Left forelimb (tissue), 1 donor: ENCODE measurements around the gene ANKS1B.
A peak's percentile ranks its signal among the peaks of the same experiment; 100 is the strongest.
"Not testable (repeated sequence)": the region's sequence is repeated elsewhere in the genome, so short reads cannot be mapped to it uniquely, and the experiment has no call there.

ENCODE experiments used
- DNase-seq: peaks from one replicate; pipeline ENCODE4 v3.0.0-alpha.2; 2018; ENCODE audit warnings: low spot score

ANKS1B gene

GRCh38 chr12:99984271-99985128, at the start of gene ANKS1B:
Gene ANKS1B, minus strand, starts transcription at chr12:99984936. Its CDS starts 699 bp downstream, at chr12:99984237.
- DNase-seq = peak; percentile 69

GRCh38 chr12:100031836-100032235, 47.1 kb upstream of the ANKS1B start:
- DNase-seq = no peak

- no peak for DNase-seq
These were observed 42.9 kb upstream of the ANKS1B start for GRCh38 chr12:100027671-100028070.

DNA sequence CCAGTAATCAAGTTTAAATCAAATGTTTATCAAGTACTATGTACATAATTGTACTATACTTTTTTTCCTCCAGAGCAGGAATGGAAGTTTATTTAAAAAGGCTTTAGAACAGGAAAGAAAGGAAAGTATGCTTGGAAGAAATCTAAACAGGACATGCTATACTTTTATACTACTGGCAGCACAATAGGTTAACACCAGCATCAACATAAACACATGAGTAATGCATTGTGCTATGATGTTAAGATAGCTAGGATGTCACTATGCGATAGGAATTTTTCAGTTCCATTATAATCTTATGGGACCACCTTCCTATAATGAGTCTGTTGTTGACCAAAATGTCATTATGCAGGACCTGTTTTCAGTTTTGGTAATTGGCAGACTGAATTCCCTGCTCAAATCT, 41.5 kb upstream of the ANKS1B start:
- DNase-seq = no peak

DNA sequence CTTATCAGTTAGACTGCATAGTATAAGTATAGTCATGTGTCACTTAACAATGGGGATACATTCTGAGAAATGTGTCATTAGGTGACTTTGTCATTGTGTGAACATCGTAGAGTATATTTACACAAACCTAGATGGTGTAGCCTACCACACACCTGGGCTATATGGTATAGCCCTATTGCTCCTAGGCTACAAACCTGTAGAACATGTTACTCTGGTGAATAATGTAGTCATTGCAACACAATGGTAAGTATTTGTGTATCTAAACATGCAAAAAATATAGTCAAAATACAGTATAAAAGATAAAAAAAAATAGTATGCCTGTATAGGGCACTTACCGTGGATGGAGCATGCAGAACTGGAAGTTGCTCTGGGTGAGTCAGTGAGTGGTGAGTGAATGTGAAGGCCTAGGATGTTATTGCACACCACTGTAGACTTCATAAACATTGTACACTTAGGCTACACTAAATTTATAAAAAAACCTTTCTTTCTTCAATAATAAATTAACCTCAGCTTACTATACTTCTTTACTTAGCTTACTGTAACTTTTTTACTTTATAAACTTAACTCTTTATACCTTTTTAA, 40.3 kb upstream of the ANKS1B start:
- no peak for DNase-seq

GRCh38 chr12:100020370-100020769, 35.6 kb upstream of the ANKS1B start:
- no peak for DNase-seq

GRCh38 chr12:100017056-100017455, 32.3 kb upstream of the ANKS1B start:
- DNase-seq = no peak

GRCh38 chr12:100016304-100016703, 31.6 kb upstream of the ANKS1B start:
- DNase-seq = not testable (repeated sequence)

GRCh38 chr12:100005846-100006245, 21.1 kb upstream of the ANKS1B start:
- not testable (repeated sequence) for DNase-seq

DNA sequence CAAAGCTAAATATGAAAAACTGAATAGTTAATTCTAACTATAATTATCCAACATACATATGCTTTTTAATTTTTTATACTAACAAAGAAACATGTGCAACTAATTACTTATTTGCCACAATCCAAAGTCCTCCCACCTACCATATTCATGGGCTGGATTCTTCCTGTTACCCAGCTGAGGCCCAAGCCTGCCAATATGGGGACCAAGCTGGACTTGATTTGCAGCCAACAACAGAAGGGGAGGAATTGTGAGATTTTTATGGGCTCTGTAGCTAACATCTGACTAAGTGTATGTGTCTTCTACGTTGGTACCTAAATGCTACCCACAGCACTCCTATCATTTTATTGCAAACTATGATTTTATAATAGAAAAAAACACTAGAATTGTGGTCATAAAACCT, 13.1 kb upstream of the ANKS1B start:
- DNase-seq = no peak

DNA sequence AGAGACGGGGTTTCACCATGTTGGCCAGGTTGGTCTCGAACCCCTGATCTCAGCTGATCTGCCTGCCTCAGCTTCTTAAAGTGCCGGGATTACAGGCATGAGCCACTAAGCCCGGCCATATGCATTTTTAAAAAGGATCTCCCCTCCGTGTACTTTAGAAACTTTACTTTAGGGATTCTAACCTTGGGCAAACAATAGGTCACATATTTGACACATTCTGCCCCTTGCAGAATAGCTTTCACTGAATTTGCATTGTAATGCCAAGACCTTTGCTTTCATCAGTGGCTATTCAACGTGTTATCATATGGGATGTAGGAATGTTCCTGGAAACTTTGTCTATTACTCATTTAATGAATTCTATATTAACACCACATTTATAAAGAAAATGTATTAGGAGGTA, 11.4 kb upstream of the ANKS1B start:
- no peak for DNase-seq

GRCh38 chr12:99985631-99986030, 895 bp upstream of the ANKS1B start:
- no peak for DNase-seq

DNA sequence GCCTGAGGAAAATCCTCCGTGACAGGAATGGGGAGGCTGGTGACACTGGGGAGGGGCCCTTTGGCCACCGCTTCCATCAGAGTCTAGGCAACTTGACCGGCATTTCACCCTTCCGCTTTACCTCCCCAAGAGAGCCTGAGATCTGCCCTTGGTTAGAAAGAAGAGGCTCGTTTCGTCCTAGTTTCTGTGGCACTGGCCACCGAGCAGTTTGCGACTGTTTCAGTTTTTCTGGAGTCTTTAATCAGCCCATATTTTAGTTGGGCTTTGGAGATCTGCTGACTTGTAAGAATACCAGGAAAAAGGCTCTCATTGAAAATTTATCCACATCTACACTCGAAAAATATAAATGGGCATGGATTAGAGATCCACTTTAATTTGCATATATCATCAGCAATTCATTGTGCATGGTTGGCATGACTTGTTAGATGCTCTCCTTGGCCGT, 414 bp upstream of the ANKS1B start:
- DNase-seq = no peak

DNA sequence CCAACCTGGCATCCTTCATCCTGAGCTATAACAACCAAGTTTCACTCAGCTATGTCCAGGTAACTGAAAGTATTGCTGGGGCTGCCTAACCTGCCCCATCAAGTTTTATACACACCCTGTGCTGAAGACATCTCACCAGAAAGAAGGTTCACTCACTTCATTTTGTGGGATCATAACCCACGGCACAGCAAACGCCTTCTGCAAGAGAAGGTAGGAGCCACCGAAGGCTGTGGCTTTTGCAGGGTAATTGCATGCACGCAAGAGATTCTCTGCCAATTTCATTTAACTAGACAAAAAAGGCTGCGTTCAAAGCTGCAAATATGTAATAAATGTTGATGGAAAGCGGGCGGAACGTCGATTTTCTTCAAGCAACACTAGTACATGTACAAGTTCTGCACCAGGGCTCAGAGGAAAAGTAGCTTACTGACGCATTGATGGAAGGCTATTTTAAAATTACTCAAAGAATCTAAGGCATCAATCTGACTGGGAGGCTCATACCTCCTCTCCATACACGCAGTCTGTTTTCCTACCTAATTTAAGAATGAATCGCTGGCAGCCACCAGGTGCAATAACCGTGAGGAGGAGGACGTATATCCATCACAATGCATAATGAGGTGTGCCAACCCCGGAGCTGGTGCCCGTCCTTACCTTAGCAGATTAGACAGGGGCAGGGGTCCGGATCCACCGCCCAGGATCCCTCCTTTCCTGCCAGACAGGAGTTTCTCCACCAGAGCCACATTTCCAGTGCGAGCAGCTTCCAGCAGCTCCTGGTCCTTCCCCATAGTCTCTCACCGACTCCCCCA, 1.1 kb downstream of the ANKS1B start:
- peak; percentile 64 for DNase-seq

GRCh38 chr12:99981639-99982190, 3.0 kb downstream of the ANKS1B start:
- no peak for DNase-seq

GRCh38 chr12:99979471-99979870, 5.3 kb downstream of the ANKS1B start:
- DNase-seq = no peak

GRCh38 chr12:99978152-99978551, 6.6 kb downstream of the ANKS1B start:
- no peak for DNase-seq

DNA sequence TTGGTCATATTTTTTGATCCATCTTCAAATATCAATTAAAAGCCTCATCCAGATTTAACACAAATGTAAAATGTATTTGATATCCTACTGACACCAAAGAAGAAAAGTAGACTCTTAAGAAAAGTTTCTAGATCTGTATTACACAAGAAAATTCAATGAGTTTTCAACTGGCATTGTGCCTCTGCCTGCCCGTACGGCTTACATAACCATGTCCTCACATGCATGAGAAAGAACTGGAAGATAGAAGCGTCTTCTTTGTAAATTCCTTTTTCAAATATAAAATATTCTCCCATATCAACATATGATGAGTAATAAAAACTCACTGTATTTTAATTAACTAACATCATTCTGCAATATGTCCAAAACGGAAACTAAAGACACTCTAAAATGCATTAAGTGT, 7.2 kb downstream of the ANKS1B start:
- DNase-seq = no peak

- no peak for DNase-seq
These were observed 8.0 kb downstream of the ANKS1B start for GRCh38 chr12:99976762-99977161.

GRCh38 chr12:99975321-99975720, 9.4 kb downstream of the ANKS1B start:
- DNase-seq = no peak

- no peak for DNase-seq
These were observed 10.6 kb downstream of the ANKS1B start for GRCh38 chr12:99974146-99974545.

GRCh38 chr12:99966429-99966828, 18.3 kb downstream of the ANKS1B start:
- no peak for DNase-seq
